ENCODE data around the gene YTHDF1.

YTHDF1 gene

DNA sequence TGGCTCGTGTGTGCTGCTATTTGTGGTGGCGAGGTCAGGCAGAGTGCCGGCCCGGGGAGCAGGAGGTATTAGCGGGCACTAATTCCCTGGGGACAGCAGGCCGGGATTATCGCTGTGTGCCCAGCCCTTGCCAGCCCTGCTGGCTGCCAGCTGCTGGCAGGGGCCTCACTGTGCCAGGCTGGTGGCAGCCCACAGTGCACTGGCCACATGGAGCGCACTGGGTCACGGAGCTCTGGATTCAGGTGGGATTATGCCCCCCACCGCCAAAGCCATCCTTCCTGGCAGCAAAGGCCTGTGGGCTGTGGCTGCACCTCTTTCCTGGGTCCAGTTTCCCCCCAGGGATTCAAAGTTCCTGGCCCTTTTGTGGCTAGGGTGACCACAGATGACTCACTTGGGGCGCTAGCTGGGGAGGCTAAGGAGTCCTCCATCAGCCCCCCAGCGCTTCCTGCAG is 59.7 kb downstream of the YTHDF1 start:
- Histone ChIP-seq H3K9ac (no peak overlapping the region), H3K27me3 (ENCODE audit: control insufficient read depth, insufficient read depth, low read length) (peaks cover 4% of the 10 kb centered on the region), H2AFZ (no peak overlapping the region), H3K4me1 (no peaks in the 10 kb centered on the region), H3K4me2 (ENCODE audit: low read length) (no peak overlapping the region), H3K79me2 (no peaks in the 10 kb centered on the region), H3K36me3 (ENCODE audit: control insufficient read depth, insufficient read depth, low read length) (no peaks in the 10 kb centered on the region), H3K27ac (no peak overlapping the region), H3K9me3 (ENCODE audit: control insufficient read depth, low read length) (no peaks in the 10 kb centered on the region), H3K4me3 (ENCODE audit: low read depth, low read length) (no peak overlapping the region)
- TF ChIP-seq, protein P1, sequence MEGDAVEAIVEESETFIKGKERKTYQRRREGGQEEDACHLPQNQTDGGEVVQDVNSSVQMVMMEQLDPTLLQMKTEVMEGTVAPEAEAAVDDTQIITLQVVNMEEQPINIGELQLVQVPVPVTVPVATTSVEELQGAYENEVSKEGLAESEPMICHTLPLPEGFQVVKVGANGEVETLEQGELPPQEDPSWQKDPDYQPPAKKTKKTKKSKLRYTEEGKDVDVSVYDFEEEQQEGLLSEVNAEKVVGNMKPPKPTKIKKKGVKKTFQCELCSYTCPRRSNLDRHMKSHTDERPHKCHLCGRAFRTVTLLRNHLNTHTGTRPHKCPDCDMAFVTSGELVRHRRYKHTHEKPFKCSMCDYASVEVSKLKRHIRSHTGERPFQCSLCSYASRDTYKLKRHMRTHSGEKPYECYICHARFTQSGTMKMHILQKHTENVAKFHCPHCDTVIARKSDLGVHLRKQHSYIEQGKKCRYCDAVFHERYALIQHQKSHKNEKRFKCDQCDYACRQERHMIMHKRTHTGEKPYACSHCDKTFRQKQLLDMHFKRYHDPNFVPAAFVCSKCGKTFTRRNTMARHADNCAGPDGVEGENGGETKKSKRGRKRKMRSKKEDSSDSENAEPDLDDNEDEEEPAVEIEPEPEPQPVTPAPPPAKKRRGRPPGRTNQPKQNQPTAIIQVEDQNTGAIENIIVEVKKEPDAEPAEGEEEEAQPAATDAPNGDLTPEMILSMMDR (IDR thresholded peaks at IDR 0.05), result no peak

- no peak overlapping the region for H2AFZ ChIP-seq
- H3K4me1 ChIP-seq, result no peaks in the 10 kb centered on the region
- no peak overlapping the region for H3K9ac ChIP-seq
- no peak overlapping the region for H3K4me2 ChIP-seq (ENCODE audit: low read length)
- H3K27ac ChIP-seq, result no peak overlapping the region
- no peak overlapping the region for H3K4me3 ChIP-seq (ENCODE audit: low read depth, low read length)
- H3K36me3 ChIP-seq (ENCODE audit: control insufficient read depth, insufficient read depth, low read length), result no peaks in the 10 kb centered on the region
- peaks cover 7% of the 10 kb centered on the region for H3K27me3 ChIP-seq (ENCODE audit: control insufficient read depth, insufficient read depth, low read length)
- TF ChIP-seq, protein P1 (IDR thresholded peaks at IDR 0.05), result no peak
- no peaks in the 10 kb centered on the region for H3K79me2 ChIP-seq
- no peaks in the 10 kb centered on the region for H3K9me3 ChIP-seq (ENCODE audit: control insufficient read depth, low read length)
Measured at GRCh38 chr20:63155266-63156165, 60.4 kb downstream of the YTHDF1 start.

DNA sequence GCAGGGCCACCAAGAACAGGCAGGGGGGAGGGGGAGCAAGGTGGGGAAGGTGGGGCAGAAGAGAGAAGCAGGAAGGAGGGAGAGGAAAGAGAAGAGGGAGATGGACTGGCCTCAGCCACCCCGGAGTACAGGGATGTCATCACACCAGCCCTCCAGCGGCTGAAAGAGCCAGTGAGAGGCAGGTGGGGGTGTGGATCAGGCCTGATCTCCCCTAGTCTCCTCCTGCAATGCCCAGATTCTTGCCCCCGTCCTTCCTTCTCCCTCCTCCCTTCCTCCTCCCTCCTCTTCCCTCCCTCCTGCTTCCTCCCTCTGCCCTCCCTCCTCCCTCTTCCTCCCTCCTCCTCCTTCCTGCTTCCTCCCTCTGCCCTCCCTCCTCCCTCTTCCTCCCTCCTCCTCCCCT is 61.5 kb downstream of the YTHDF1 start:
- Histone ChIP-seq H3K4me1 (no peaks in the 10 kb centered on the region), H3K27ac (no peak overlapping the region), H3K9ac (no peak overlapping the region), H3K79me2 (no peaks in the 10 kb centered on the region), H3K4me3 (ENCODE audit: low read depth, low read length) (no peak overlapping the region), H2AFZ (no peak overlapping the region), H3K9me3 (ENCODE audit: control insufficient read depth, low read length) (no peaks in the 10 kb centered on the region), H3K4me2 (ENCODE audit: low read length) (no peak overlapping the region), H3K36me3 (ENCODE audit: control insufficient read depth, insufficient read depth, low read length) (no peaks in the 10 kb centered on the region), H3K27me3 (ENCODE audit: control insufficient read depth, insufficient read depth, low read length) (peaks cover 7% of the 10 kb centered on the region)
- TF ChIP-seq, protein P1 (IDR thresholded peaks at IDR 0.05), result no peak

DNA sequence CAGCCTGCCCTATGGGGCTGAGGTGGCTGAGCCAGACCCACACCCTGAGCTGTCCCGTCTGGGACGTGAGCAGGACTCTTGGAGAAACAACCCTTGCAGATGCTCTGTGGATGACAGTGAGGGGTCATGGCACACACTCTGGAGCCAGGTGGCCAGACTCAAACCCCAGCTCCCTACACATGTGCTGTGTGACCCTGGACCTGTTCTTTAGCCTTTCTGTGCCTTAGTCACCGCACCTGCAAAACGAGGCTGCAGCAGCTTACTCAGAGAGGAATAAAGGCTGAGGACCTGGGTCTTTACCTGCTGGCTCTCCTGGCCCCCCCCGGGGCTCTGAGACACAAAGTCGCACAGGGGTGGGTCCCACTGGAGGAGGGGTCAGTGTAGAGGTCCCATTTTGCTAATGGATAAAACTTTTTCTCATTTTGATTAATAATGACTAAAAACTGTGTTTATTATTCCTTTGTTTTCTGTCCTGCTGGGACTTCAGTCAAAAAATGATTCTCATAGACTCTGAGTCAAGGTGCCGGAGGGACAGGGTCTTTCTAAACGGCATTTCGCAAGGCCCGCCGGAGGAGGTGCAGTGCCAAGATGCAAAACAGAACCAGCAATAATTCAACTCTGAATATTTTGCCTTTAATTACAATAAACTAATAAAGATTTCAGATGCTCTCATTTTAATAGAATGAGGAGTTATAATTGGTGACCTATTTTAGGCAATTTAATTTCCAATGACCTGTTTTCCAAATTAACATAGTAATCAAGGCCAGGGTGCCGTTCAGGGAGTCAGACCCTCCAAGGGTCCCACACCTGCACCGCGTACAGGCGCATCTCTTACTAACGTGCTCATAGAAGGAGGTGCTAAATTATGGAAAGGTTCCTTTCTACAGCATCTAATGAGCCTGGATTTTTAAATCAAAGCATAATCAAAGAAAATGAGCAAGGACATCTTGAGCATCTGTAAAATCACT is 62.4 kb downstream of the YTHDF1 start:
- H3K79me2 ChIP-seq, result no peaks in the 10 kb centered on the region
- no peak overlapping the region for H3K27ac ChIP-seq
- H3K27me3 ChIP-seq (ENCODE audit: control insufficient read depth, insufficient read depth, low read length), result peaks cover 7% of the 10 kb centered on the region
- no peak overlapping the region for H3K9ac ChIP-seq
- H3K9me3 ChIP-seq (ENCODE audit: control insufficient read depth, low read length), result no peaks in the 10 kb centered on the region
- TF ChIP-seq, protein P1 (IDR thresholded peaks at IDR 0.05), result no peak
- no peaks in the 10 kb centered on the region for H3K4me1 ChIP-seq
- H2AFZ ChIP-seq, result no peak overlapping the region
- no peak overlapping the region for H3K4me3 ChIP-seq (ENCODE audit: low read depth, low read length)
- no peak overlapping the region for H3K4me2 ChIP-seq (ENCODE audit: low read length)
- H3K36me3 ChIP-seq (ENCODE audit: control insufficient read depth, insufficient read depth, low read length), result no peaks in the 10 kb centered on the region
